ENCODE measurements around the gene PDE4A. TPM values are rescaled to one million over a fixed set of nuclear protein-coding genes. Genes with fewer than 3 reads are reported as not detected.

Gene PDE4A
- total and polyA plus RNA-seq, 4 donors: 10.3 to 23.6 (median 12.8) TPM

GRCh38 chr19:10486551-10486950, 66.2 kb downstream of the PDE4A start:
- H3K27me3 ChIP-seq (ENCODE audit: control insufficient read depth in 3 of 3, insufficient read depth in 3 of 3, low read length in 2 of 3): no peaks in the 10 kb centered on the region
- ATAC-seq (ENCODE audit: insufficient read depth, low FRiP score): no peak
- no peak for TF ChIP-seq CTCF (IDR thresholded peaks at IDR 0.05; ENCODE audit: control extremely low read depth, extremely low read depth)
- H3K9ac ChIP-seq (ENCODE audit: insufficient read depth in 1 of 2, low read length in 2 of 2): no peak overlapping the region
- no peak overlapping the region for H3K4me3 ChIP-seq
- no peak overlapping the region for H3K27ac ChIP-seq (ENCODE audit: low read depth in 1 of 2, low read length in 1 of 2)
- H3K36me3 ChIP-seq (ENCODE audit: control insufficient read depth in 4 of 4, insufficient read depth in 4 of 4, low read length in 4 of 4): peaks cover 22 to 42% (median 23%) of the 10 kb centered on the region in 4 donors
- 91 to 96% methylated on average over 13 of the region's 13 CpGs for WGBS, 2 donors
- H3K9me3 ChIP-seq (ENCODE audit: control insufficient read depth in 4 of 4, insufficient read depth in 3 of 4, low read length in 3 of 4): peaks cover 0 to 3% (median 0%) of the 10 kb centered on the region in 4 donors
- no peak for DNase-seq
- no peaks in the 10 kb centered on the region for H3K4me1 ChIP-seq (ENCODE audit: control insufficient read depth in 5 of 5, insufficient read depth in 5 of 5, low read length in 5 of 5)

- H3K9ac ChIP-seq (ENCODE audit: insufficient read depth in 1 of 2, low read length in 2 of 2): no peak overlapping the region
- H3K27me3 ChIP-seq (ENCODE audit: control insufficient read depth in 3 of 3, insufficient read depth in 3 of 3, low read length in 2 of 3): no peaks in the 10 kb centered on the region
- H3K27ac ChIP-seq (ENCODE audit: low read depth in 1 of 2, low read length in 1 of 2): no peak overlapping the region
- no peak for TF ChIP-seq CTCF (IDR thresholded peaks at IDR 0.05; ENCODE audit: control extremely low read depth, extremely low read depth)
- no peak overlapping the region for H3K4me3 ChIP-seq
- H3K36me3 ChIP-seq (ENCODE audit: control insufficient read depth in 4 of 4, insufficient read depth in 4 of 4, low read length in 4 of 4): peaks cover 16 to 56% (median 34%) of the 10 kb centered on the region in 4 donors
- no peak for ATAC-seq (ENCODE audit: insufficient read depth, low FRiP score)
- no peaks in the 10 kb centered on the region for H3K4me1 ChIP-seq (ENCODE audit: control insufficient read depth in 5 of 5, insufficient read depth in 5 of 5, low read length in 5 of 5)
- no peak for DNase-seq
- H3K9me3 ChIP-seq (ENCODE audit: control insufficient read depth in 4 of 4, insufficient read depth in 3 of 4, low read length in 3 of 4): peaks cover 0 to 3% (median 0%) of the 10 kb centered on the region in 4 donors
- WGBS, 2 donors: 96 to 97% methylated on average over 43 of the region's 43 CpGs
Measured at GRCh38 chr19:10491472-10492047, 71.2 kb downstream of the PDE4A start.

GRCh38 chr19:10497371-10497770, 77.0 kb downstream of the PDE4A start:
- peaks cover 3 to 32% (median 18%) of the 10 kb centered on the region in 4 donors for H3K36me3 ChIP-seq (ENCODE audit: control insufficient read depth in 4 of 4, insufficient read depth in 4 of 4, low read length in 4 of 4)
- H3K4me3 ChIP-seq: no peak overlapping the region
- no peaks in the 10 kb centered on the region for H3K9me3 ChIP-seq (ENCODE audit: control insufficient read depth in 4 of 4, insufficient read depth in 3 of 4, low read length in 3 of 4)
- peaks cover 0 to 15% (median 0%) of the 10 kb centered on the region in 5 donors for H3K4me1 ChIP-seq (ENCODE audit: control insufficient read depth in 5 of 5, insufficient read depth in 5 of 5, low read length in 5 of 5)
- H3K27me3 ChIP-seq (ENCODE audit: control insufficient read depth in 3 of 3, insufficient read depth in 3 of 3, low read length in 2 of 3): no peaks in the 10 kb centered on the region
- 93 to 98% methylated on average over 4 of the region's 4 CpGs for WGBS, 2 donors
- H3K27ac ChIP-seq (ENCODE audit: low read depth in 1 of 2, low read length in 1 of 2): no peak overlapping the region
- DNase-seq (no peak), ATAC-seq (ENCODE audit: insufficient read depth, low FRiP score) (no peak)
- TF ChIP-seq CTCF (IDR thresholded peaks at IDR 0.05; ENCODE audit: control extremely low read depth, extremely low read depth): no peak
- no peak overlapping the region for H3K9ac ChIP-seq (ENCODE audit: insufficient read depth in 1 of 2, low read length in 2 of 2)

All from lung (tissue), 12 donors.